Upper lobe of left lung (tissue), 6 donors: Measurements from ENCODE around the gene CLGN. TPM values are rescaled to one million over a fixed set of nuclear protein-coding genes. Genes with fewer than 3 reads are reported as not detected.
"Not testable (repeated sequence)": the region's sequence is repeated elsewhere in the genome, so short reads cannot be mapped to it uniquely, and the experiment has no call there.

Source experiments
- ATAC-seq, 2 donors: fragments of 200-7000 bp; cut with Tn5 transposase; one replicate each; pipeline ENCODE4 v1.9.1; 2022; ENCODE audit warnings: mild to moderate bottlenecking in 2 of 2, moderate library complexity in 2 of 2; ENCODE audit not compliant: low FRiP score in 2 of 2
- DNase-seq, 2 donors: peaks; one replicate each; pipeline ENCODE4 v3.0.0-alpha.2; 2019 to 2020
- H3K27ac ChIP-seq, 4 donors: fragments of 200-600 bp; sonication (generic); one replicate each; pipeline ENCODE4 v1.5.1; 2016 to 2019
- H3K27me3 ChIP-seq, 4 donors: fragments of 200-600 bp; sonication (generic); one replicate each; pipeline ENCODE4 v1.5.1; 2017 to 2019
- H3K36me3 ChIP-seq, 4 donors: fragments of 200-600 bp; sonication (generic); one replicate each; pipeline ENCODE4 v1.5.1; 2016 to 2019
- H3K4me1 ChIP-seq, 4 donors: fragments of 200-600 bp; sonication (generic); one replicate each; pipeline ENCODE4 v1.5.1; 2018 to 2019
- H3K4me3 ChIP-seq, 4 donors: fragments of 200-600 bp; sonication (generic); one replicate each; pipeline ENCODE4 v1.5.1; 2017 to 2019; ENCODE audit warnings: mild to moderate bottlenecking in 2 of 4, moderate library complexity in 1 of 4
- H3K9me3 ChIP-seq, 4 donors: fragments of 200-600 bp; sonication (generic); one replicate each; pipeline ENCODE4 v1.5.1; 2018 to 2019
- CTCF ChIP-seq, 6 experiments: fragments of 450-650 bp in 4 of 6; fragments of 200-600 bp in 2 of 6; sonication (generic) in 2 of 6; IDR thresholded peaks; one replicate each; pipeline ENCODE4 v1.5.1; 2016 to 2019; ENCODE audit warnings: antibody characterized with exemption in 6 of 6
- EP300 ChIP-seq, 4 donors: sonication (generic); formaldehyde crosslinking; IDR thresholded peaks; one replicate each; pipeline ENCODE4 v1.5.1; 2017; ENCODE audit warnings: antibody characterized with exemption in 4 of 4, control low read depth in 2 of 4
- POLR2A ChIP-seq, 4 donors: fragments of 450-650 bp; IDR thresholded peaks; one replicate each; pipeline ENCODE4 v1.5.1; 2016 to 2017; ENCODE audit warnings: antibody characterized with exemption in 4 of 4, mild to moderate bottlenecking in 2 of 4
- POLR2AphosphoS5 ChIP-seq, 2 donors: sonication (generic); formaldehyde crosslinking; IDR thresholded peaks; one replicate each; pipeline ENCODE4 v1.5.1; 2017; ENCODE audit warnings: antibody characterized with exemption in 2 of 2
- WGBS, 2 donors: methylation state at CpG; one replicate each; pipeline ENCODE4 v1.1.5; 2017 to 2018; 5-methylcytosine and 5-hydroxymethylcytosine counted together
- total RNA-seq, 6 donors: library from RNA; depleted of rRNA in 4 of 6; stranded (reverse); fragments of >200 nt in 4 of 6; gene quantifications; one replicate each; pipeline versions ENCODE4 v1.1.0 to v1.2.1, GENCODE V29; 2016 to 2021
- donor health status: DM: no; HTN: no; CAD: no; lungs with moderate emphysema.
- donor health status: DM: no; HTN: yes; CAD: no; lungs with severe emphysema.

Gene CLGN
- total RNA-seq, 6 donors from 2014 or later: 0.20 to 2.9 (median 0.47) TPM; not detected in 2

- Histone ChIP-seq H3K9me3 (no peaks in the 10 kb centered on the region), H3K27me3 (no peaks in the 10 kb centered on the region), H3K27ac (no peak overlapping the region), H3K4me3 (no peak overlapping the region), H3K36me3 (no peaks in the 10 kb centered on the region), H3K4me1 (no peaks in the 10 kb centered on the region)
- DNase-seq: no peak
- ATAC-seq: no peak
- TF ChIP-seq CTCF (IDR thresholded peaks at IDR 0.05) (no peak), POLR2AphosphoS5 (IDR thresholded peaks at IDR 0.05) (no peak), POLR2A (IDR thresholded peaks at IDR 0.05) (no peak), EP300 (IDR thresholded peaks at IDR 0.05) (no peak)
- 57 to 68% methylated on average over 1 of the region's 1 CpG for WGBS, 2 donors
Observed at GRCh38 chr4:140463614-140464013, 36.2 kb upstream of the CLGN start.

- no peak overlapping the region for H3K27ac ChIP-seq
- DNase-seq (no peak), ATAC-seq (no peak)
- no peak overlapping the region for H3K4me3 ChIP-seq
- H3K4me1 ChIP-seq: no peaks in the 10 kb centered on the region
- no peaks in the 10 kb centered on the region for H3K27me3 ChIP-seq
- WGBS, 2 donors: 81 to 83% methylated on average over 3 of the region's 3 CpGs
- TF ChIP-seq POLR2AphosphoS5 (IDR thresholded peaks at IDR 0.05): no peak
- H3K9me3 ChIP-seq: no peaks in the 10 kb centered on the region
- no peaks in the 10 kb centered on the region for H3K36me3 ChIP-seq
Observed at GRCh38 chr4:140463182-140463581, 35.7 kb upstream of the CLGN start.

GRCh38 chr4:140450352-140450751 lies 22.9 kb upstream of the CLGN start:
- no peak overlapping the region for H3K27ac ChIP-seq
- H3K4me1 ChIP-seq: no peaks in the 10 kb centered on the region
- no peaks in the 10 kb centered on the region for H3K36me3 ChIP-seq
- TF ChIP-seq POLR2AphosphoS5 (IDR thresholded peaks at IDR 0.05): no peak
- TF ChIP-seq EP300 (IDR thresholded peaks at IDR 0.05): no peak
- TF ChIP-seq POLR2A (IDR thresholded peaks at IDR 0.05): no peak
- no peak for TF ChIP-seq CTCF (IDR thresholded peaks at IDR 0.05)
- H3K27me3 ChIP-seq: no peaks in the 10 kb centered on the region
- no peaks in the 10 kb centered on the region for H3K9me3 ChIP-seq
- DNase-seq: no peak
- WGBS, 2 donors: 67 to 71% methylated on average over 3 of the region's 3 CpGs
- H3K4me3 ChIP-seq: no peak overlapping the region
- ATAC-seq: no peak

GRCh38 chr4:140448830-140449229 lies 21.4 kb upstream of the CLGN start:
- WGBS, 2 donors: 35 to 48% methylated on average over 2 of the region's 2 CpGs
- TF ChIP-seq POLR2A (IDR thresholded peaks at IDR 0.05): no peak
- TF ChIP-seq CTCF (IDR thresholded peaks at IDR 0.05): no peak
- no peak for TF ChIP-seq EP300 (IDR thresholded peaks at IDR 0.05)
- TF ChIP-seq POLR2AphosphoS5 (IDR thresholded peaks at IDR 0.05): no peak
- no peak for DNase-seq
- H3K27me3 ChIP-seq: no peaks in the 10 kb centered on the region
- ATAC-seq: no peak
- no peak overlapping the region for H3K4me3 ChIP-seq
- no peak overlapping the region for H3K27ac ChIP-seq
- H3K4me1 ChIP-seq: no peaks in the 10 kb centered on the region
- no peaks in the 10 kb centered on the region for H3K36me3 ChIP-seq
- H3K9me3 ChIP-seq: no peaks in the 10 kb centered on the region

GRCh38 chr4:140448162-140448561 lies 20.7 kb upstream of the CLGN start:
- 55 to 67% methylated on average over 3 of the region's 3 CpGs for WGBS, 2 donors
- no peak overlapping the region for H3K27ac ChIP-seq

GRCh38 chr4:140444347-140444746 lies 16.9 kb upstream of the CLGN start:
- H3K36me3 ChIP-seq, H3K27ac ChIP-seq, H3K4me3 ChIP-seq, DNase-seq, H3K4me1 ChIP-seq, H3K27me3 ChIP-seq, H3K9me3 ChIP-seq, ATAC-seq: not testable (repeated sequence)
- 93 to 95% methylated on average over 4 of the region's 4 CpGs for WGBS, 2 donors

More at GRCh38 chr4:140448162-140448561, 20.7 kb upstream of the CLGN start:
- TF ChIP-seq POLR2A (IDR thresholded peaks at IDR 0.05): no peak
- TF ChIP-seq CTCF (IDR thresholded peaks at IDR 0.05): no peak
- no peak for TF ChIP-seq EP300 (IDR thresholded peaks at IDR 0.05)
- no peak for TF ChIP-seq POLR2AphosphoS5 (IDR thresholded peaks at IDR 0.05)
- DNase-seq (no peak), ATAC-seq (no peak)
- Histone ChIP-seq H3K4me3 (no peak overlapping the region), H3K4me1 (no peaks in the 10 kb centered on the region), H3K9me3 (no peaks in the 10 kb centered on the region), H3K27me3 (no peaks in the 10 kb centered on the region), H3K36me3 (no peaks in the 10 kb centered on the region)
